HG03571 (cell line): Measurements from ENCODE around the gene CAMTA1.
"Not testable (repeated sequence)": the region's sequence is repeated elsewhere in the genome, so short reads cannot be mapped to it uniquely, and the experiment has no call there.

Experiments used
- ATAC-seq: cut with Tn5 transposase; IDR thresholded peaks from one replicate; pipeline ENCODE4 v1.9.1; 2021; ENCODE audit not compliant: unreplicated experiment

CAMTA1 gene

DNA sequence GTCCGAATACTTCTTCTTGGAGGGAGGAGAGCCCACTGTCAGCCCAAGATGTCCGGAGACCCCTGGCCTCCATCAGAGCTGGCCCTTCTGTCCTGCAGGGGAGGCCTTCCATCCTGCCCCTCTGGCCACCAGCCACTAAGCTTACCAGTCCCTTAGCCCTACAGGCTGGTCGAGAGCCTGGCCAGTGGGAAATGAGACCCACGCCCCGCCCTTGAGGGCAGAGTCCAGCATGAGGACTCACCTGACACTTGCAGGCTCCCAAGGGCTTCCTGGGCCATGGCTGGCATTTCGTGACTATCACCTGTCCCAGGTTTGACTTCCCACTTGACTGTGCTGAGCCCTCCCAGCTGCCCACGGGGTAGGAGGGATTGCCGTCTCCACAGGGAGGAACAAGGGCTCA, 624.0 kb downstream of the CAMTA1 start:
- no peak for ATAC-seq

DNA sequence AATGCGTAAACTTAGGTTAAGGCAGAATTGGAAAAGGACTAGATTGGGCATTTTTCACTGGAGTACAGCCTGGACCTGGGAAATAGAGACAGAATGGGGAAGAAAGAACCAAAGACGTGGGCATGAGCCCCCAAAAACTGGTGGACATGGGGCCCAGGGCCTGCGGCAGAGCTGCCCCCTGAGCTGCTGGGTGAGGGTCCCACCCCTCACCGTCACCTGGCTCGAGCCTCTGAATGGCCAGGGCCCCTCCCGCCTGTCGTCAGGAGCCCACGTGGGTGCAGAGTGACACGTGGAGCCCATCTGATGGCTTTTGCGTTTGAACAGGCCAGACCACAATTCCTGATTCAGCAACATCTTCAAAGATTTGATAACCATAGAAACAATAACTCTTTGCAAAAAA, 624.9 kb downstream of the CAMTA1 start:
- ATAC-seq, result no peak

DNA sequence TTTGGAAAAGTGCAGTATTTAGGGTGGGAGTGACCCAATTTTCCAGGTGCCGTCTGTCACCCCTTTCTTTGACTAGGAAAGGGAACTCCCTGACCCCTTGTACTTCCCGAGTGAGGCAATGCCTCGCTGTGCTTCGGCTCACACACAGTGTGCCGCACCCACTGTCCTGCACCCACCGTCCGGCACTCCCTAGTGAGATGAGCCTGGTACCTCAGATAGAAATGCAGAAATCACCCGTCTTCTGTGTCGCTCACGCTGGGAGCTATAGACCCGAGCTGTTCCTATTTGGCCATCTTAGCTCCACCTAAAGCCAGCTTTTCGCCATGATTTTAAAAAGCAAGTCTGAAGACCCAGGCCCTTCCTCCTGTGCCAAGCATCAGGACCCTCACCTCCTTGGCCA, 632.4 kb downstream of the CAMTA1 start:
- ATAC-seq, result not testable (repeated sequence)

- no peak for ATAC-seq
These were observed 633.3 kb downstream of the CAMTA1 start for GRCh38 chr1:7418442-7419080.

DNA sequence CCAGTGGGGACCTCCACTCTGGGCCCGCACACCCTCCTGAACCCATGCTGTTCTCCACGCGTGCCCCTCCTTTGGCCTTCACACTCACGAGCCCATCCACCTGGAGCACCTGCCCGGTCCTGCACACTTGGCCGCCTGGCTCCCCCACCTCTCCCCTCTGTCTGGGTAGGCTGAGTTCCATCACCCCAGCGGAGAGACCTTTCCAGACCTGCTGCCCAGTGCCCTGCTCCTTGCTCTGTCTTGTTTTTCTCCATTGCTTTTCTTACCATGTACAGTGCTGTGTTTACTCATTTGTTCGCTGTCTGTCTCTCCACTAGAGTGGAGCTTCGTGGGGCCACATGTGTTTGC, 634.8 kb downstream of the CAMTA1 start:
- no peak for ATAC-seq

GRCh38 chr1:7420470-7421100, 635.3 kb downstream of the CAMTA1 start:
- ATAC-seq, result no peak

DNA sequence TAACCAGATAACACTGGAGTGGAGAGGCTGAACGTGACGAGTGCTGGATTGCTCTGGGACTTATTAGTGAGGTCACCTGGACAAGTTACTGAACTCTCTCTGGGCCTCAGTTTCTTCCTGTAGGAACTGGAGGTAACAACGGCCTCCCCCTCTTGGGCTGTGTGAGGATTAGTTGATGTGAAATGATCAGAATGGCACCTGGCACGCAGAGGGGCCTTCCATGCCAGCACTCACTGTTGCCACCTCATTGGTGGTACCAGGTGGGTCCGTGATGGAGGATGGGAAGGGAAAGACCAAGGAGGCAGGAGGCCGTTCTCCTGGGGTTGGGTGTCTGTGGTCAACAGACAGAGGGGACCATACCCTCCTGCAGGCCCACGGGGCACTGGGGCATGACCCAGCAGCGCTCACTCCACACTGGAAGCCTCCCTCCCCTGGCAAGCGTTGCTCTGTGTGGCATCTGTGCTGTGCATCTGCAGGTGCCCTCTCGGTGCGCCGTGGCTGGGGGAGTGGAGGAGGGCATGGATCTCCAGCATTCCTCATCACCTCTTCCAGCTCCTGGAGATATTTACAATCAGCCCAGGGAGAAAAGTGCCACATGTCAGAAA, 636.3 kb downstream of the CAMTA1 start:
- ATAC-seq, result no peak

- ATAC-seq, result no peak
These were observed 636.8 kb downstream of the CAMTA1 start for GRCh38 chr1:7422081-7422480.

GRCh38 chr1:7422561-7422960, 637.3 kb downstream of the CAMTA1 start:
- ATAC-seq, result no peak

DNA sequence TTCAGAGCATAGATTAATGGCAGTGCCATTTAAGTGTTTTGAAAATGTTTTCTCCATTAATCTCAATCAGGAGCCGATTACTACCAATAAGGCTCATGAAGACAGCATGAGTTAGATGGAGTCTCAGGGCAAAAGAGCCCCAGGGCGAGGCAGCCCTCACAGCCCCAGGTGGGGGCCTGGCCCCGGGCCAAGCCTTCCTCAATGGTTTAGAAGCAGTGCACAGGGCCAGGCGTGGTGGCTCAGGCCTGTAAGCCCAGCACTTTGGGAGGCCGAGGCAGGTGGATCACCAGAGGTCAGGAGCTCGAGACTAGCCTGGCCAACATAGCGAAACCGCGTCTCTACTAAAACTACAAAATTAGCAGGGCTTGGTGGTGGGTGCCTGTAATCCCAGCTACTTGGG, 637.7 kb downstream of the CAMTA1 start:
- no peak for ATAC-seq

- ATAC-seq, result no peak
These were observed 639.2 kb downstream of the CAMTA1 start for GRCh38 chr1:7424352-7424890.

- no peak for ATAC-seq
These were observed 640.0 kb downstream of the CAMTA1 start for GRCh38 chr1:7425229-7425628.

- no peak for ATAC-seq
These were observed 640.5 kb downstream of the CAMTA1 start for GRCh38 chr1:7425771-7426170.

- ATAC-seq, result no peak
These were observed 641.7 kb downstream of the CAMTA1 start for GRCh38 chr1:7426780-7427604.

GRCh38 chr1:7427605-7428300, 642.5 kb downstream of the CAMTA1 start:
- no peak for ATAC-seq

DNA sequence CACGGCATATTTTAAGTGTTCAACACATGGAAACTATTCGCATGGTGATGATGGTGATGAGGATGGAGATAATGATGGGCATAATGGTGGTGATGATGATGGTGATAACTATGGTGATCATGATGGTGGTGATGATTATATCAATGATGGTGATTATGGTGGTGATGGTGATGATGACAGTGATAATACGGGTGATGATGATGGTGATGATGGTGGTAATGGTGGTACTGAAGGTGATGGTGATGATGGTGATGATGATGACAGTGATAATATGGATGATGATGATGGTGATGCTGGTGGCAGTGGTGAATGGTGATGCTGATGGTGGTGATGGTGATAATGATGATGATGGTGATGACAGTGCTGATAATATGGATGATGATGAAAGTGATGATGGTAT, 644.0 kb downstream of the CAMTA1 start:
- ATAC-seq, result no peak

GRCh38 chr1:7430047-7430608, 644.9 kb downstream of the CAMTA1 start:
- no peak for ATAC-seq

GRCh38 chr1:7430691-7431090, 645.4 kb downstream of the CAMTA1 start:
- no peak for ATAC-seq

DNA sequence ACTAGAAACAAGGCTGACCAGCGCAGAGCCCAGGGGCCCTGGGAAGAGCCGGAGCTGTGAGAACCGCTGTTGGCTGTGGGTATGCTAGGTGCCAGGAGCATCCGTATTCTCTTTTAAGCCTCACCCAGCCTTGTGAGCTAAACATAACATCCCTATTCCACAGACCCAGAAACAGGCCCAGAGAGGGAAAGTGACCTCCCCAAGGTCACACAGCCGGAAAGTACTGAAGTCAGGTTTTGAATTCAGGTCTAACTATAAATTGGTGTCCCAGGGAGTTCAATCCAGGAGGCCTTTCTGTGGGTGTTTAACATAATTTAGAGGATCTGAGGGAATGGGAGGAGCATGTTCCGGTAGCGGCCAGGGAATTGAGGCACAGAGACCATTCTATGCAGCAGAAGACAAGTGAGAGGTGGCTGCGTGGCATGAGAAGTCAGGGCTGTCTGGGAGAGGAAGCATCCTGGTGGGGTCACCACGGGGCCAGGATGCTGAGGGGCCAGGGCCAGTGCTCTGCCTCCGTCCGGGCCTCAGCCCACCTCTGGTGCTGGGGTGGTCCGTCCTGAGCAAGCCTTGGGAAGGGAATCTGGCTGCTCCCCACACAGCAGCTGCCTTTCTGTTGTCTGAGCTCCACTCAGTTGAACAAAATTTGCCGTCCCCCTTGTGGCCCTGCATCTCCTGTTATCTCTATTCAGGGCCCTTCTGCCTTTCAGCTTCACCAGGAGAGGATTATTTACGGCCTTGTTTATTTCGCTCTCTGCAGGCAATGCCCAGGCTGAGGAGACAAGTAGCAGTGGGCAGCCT, 647.0 kb downstream of the CAMTA1 start:
- no peak for ATAC-seq

- ATAC-seq, result no peak
These were observed 647.7 kb downstream of the CAMTA1 start for GRCh38 chr1:7432900-7433380.
